GM12878 (cell line): ENCODE results near the gene ATF4.

ENCODE experiments used
- BCLAF1 ChIP-seq: fragments of 450-650 bp; IDR thresholded peaks from 2 replicates; pipeline ENCODE4 v1.6.1; 2017; ENCODE audit warnings: antibody characterized with exemption, mild to moderate bottlenecking, moderate library complexity
- CTCF ChIP-seq, 3 experiments: IDR thresholded peaks in 2 of 3; conservative IDR thresholded peaks in 1 of 3; 2 replicates each; pipeline ENCODE4 v1.5.1; 2011; ENCODE audit warnings: low read depth in 3 of 3, low read length in 3 of 3, mild to moderate bottlenecking in 3 of 3, control low read depth in 2 of 3, moderate library complexity in 2 of 3, inconsistent platforms in 1 of 3, mixed read lengths in 1 of 3; ENCODE audit not compliant: control insufficient read depth in 2 of 3, insufficient read depth in 1 of 3; ENCODE audit errors: extremely low read depth in 1 of 3
- EGR1 ChIP-seq, 2 experiments: IDR thresholded peaks; 1 replicate in 1 of 2; 2 replicates in 1 of 2; pipeline ENCODE4 v1.6.1; 2011 to 2012; ENCODE audit warnings: low read depth in 2 of 2, low read length in 2 of 2, borderline replicate concordance in 1 of 2, mild to moderate bottlenecking in 1 of 2, moderate library complexity in 1 of 2
- EZH2 ChIP-seq: IDR thresholded peaks from 2 replicates; pipeline ENCODE4 v1.6.1; 2012; ENCODE audit warnings: low read depth, mild to moderate bottlenecking, control low read depth, inconsistent platforms, low read length, borderline replicate concordance; ENCODE audit not compliant: control insufficient read depth
- NFYB ChIP-seq: IDR thresholded peaks from 2 replicates; pipeline ENCODE4 v1.6.1; 2011; ENCODE audit warnings: low read depth, mild to moderate bottlenecking, low read length, improper control_type of control experiment, moderate library complexity; ENCODE audit not compliant: insufficient read depth
- NR2C2 ChIP-seq: IDR thresholded peaks from 2 replicates; pipeline ENCODE4 v1.6.1; 2011; ENCODE audit warnings: borderline replicate concordance, low read depth; ENCODE audit not compliant: control insufficient read depth, insufficient read length
- RAD21 ChIP-seq: IDR thresholded peaks from 2 replicates; pipeline ENCODE4 v1.6.1; 2011; ENCODE audit warnings: mild to moderate bottlenecking, low read depth, low read length, moderate library complexity; ENCODE audit not compliant: insufficient read depth
- SMAD1 ChIP-seq: fragments of 450-650 bp; IDR thresholded peaks from 2 replicates; pipeline ENCODE4 v1.6.1; 2018; ENCODE audit warnings: mild to moderate bottlenecking, low read depth; ENCODE audit not compliant: partially characterized antibody
- SUZ12 ChIP-seq: fragments of 200-600 bp; sonication (generic); IDR thresholded peaks from one replicate; pipeline ENCODE4 v1.6.1; 2018; ENCODE audit warnings: antibody characterized with exemption, mild to moderate bottlenecking; ENCODE audit not compliant: unreplicated experiment
- TCF12 ChIP-seq: IDR thresholded peaks from 2 replicates; pipeline ENCODE4 v1.6.1; 2011; ENCODE audit warnings: low read depth, mild to moderate bottlenecking, low read length
- USF1 ChIP-seq: IDR thresholded peaks from 2 replicates; pipeline ENCODE4 v1.6.1; 2011; ENCODE audit warnings: borderline replicate concordance, low read depth, mild to moderate bottlenecking, moderate library complexity, mixed read lengths, low read length; ENCODE audit not compliant: insufficient read depth; ENCODE audit errors: extremely low read length
- YBX1 ChIP-seq: fragments of 450-650 bp; IDR thresholded peaks from 2 replicates; pipeline ENCODE4 v1.6.1; 2016; ENCODE audit warnings: antibody characterized with exemption

GRCh38 chr22:39530116-39530515 is 9.8 kb downstream of the ATF4 start:
- TF ChIP-seq CTCF (IDR thresholded peaks at IDR 0.05 in 2 of 3, conservative IDR thresholded peaks at IDR 0.05 in 1 of 3; ENCODE audit: control insufficient read depth in 2 of 3, extremely low read depth in 1 of 3, insufficient read depth in 1 of 3, low read depth in 3 of 3, low read length in 3 of 3) (no peak), YBX1 (no peak), SMAD1 (no peak), RAD21 (no peak), BCLAF1 (no peak), USF1 (no peak), EZH2 (no peak), SUZ12 (no peak), EGR1 (IDR thresholded peaks at IDR 0.05; ENCODE audit: borderline replicate concordance in 1 of 2, low read depth in 2 of 2, low read length in 2 of 2) (no peak), TCF12 (no peak), NFYB (no peak), NR2C2 (no peak)
